Esophagus muscularis mucosa (tissue), 3 donors: ENCODE data around the gene POLDIP3.

Experiments
- POLR2A ChIP-seq: fragments of 450-650 bp; IDR thresholded peaks from one replicate; pipeline ENCODE4 v1.6.1; 2017; ENCODE audit warnings: antibody characterized with exemption, moderate library complexity, mild to moderate bottlenecking, low read depth
- POLR2AphosphoS5 ChIP-seq, 2 donors: sonication (generic); formaldehyde crosslinking; IDR thresholded peaks; one replicate each; pipeline ENCODE4 v1.6.1; 2017; ENCODE audit warnings: antibody characterized with exemption in 2 of 2
- TF ChIP-seq, protein P1 (sequence below), 3 experiments: fragments of 200-600 bp in 2 of 3; fragments of 450-650 bp in 1 of 3; sonication (generic) in 2 of 3; IDR thresholded peaks; one replicate each; pipeline ENCODE4 v1.5.1; 2017 to 2019; ENCODE audit warnings: antibody characterized with exemption in 3 of 3, mild to moderate bottlenecking in 2 of 3, moderate library complexity in 1 of 3

DNA sequence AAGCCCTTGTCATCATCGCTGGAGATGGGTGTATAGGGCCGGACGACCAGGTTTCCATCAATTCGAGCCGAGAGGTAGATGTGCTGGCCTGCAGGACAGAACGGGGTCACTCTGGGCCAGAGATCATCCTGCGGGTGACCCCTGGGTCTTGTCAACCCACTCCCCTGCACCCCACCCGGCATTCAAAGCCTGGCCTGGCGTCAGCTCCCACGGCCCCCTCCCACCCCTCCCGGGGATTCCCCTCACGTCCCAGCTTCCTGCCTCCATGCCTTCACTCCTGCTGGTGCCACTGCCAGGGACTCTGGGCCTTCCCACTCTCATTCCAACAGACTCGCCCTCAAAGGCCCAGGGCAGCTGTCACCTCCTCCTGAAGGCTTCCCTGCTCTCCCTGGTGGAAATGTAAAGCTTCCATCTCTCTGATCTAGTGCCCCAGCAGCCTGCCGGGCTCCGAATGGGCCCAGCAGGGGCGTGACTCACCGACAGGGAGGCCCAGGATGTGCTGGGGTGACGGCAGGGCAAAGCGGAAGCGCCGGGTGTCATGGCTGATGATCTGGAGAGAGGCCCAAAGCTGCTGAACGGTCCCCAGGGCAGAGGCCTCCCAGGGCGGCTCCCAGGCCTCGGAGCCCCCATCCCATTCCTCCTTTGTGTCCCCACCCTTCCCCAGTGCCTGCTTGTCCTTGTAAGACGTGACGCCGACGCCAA lies 16.4 kb upstream of the POLDIP3 start:
- TF ChIP-seq, protein P1, sequence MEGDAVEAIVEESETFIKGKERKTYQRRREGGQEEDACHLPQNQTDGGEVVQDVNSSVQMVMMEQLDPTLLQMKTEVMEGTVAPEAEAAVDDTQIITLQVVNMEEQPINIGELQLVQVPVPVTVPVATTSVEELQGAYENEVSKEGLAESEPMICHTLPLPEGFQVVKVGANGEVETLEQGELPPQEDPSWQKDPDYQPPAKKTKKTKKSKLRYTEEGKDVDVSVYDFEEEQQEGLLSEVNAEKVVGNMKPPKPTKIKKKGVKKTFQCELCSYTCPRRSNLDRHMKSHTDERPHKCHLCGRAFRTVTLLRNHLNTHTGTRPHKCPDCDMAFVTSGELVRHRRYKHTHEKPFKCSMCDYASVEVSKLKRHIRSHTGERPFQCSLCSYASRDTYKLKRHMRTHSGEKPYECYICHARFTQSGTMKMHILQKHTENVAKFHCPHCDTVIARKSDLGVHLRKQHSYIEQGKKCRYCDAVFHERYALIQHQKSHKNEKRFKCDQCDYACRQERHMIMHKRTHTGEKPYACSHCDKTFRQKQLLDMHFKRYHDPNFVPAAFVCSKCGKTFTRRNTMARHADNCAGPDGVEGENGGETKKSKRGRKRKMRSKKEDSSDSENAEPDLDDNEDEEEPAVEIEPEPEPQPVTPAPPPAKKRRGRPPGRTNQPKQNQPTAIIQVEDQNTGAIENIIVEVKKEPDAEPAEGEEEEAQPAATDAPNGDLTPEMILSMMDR (IDR thresholded peaks at IDR 0.05): no peak
- TF ChIP-seq POLR2A: no peak
- TF ChIP-seq POLR2AphosphoS5 (IDR thresholded peaks at IDR 0.05): no peak
